ENCODE measurements around the gene MEG3. TPM values are rescaled to one million over a fixed set of nuclear protein-coding genes. Genes with fewer than 3 reads are reported as not detected.

MEG3 gene
- total RNA-seq, 4 donors from 2014 or later, result 5.0 to 28.9 (median 10.2) TPM

DNA sequence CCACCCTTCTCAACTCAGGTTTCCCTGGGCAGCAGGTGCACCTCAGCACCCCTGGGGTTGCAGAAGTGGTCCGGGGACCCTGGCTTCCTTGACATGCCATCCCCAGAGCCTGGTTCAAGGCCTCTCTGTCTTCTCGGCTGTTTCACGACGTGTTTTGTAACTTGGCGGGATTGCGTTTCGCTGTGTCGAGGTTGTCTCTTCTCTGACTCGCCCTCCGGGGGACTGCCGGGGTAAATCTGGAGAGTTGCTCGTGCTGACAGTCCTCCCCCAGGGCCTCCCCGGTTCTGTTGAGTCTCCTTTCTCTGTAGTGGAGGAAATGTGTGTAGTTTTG is 25.6 kb downstream of the MEG3 start:
- no peak for DNase-seq (ENCODE audit: low spot score in 2 of 2)
- peaks cover 5% of the 10 kb centered on the region for H3K4me1 ChIP-seq
- 83% methylated on average over 13 of the region's 13 CpGs for WGBS
- TF ChIP-seq POLR2AphosphoS5 (IDR thresholded peaks at IDR 0.05) (no peak), POLR2A (IDR thresholded peaks at IDR 0.05) (no peak), EP300 (IDR thresholded peaks at IDR 0.05) (no peak)
- TF ChIP-seq, protein P1, sequence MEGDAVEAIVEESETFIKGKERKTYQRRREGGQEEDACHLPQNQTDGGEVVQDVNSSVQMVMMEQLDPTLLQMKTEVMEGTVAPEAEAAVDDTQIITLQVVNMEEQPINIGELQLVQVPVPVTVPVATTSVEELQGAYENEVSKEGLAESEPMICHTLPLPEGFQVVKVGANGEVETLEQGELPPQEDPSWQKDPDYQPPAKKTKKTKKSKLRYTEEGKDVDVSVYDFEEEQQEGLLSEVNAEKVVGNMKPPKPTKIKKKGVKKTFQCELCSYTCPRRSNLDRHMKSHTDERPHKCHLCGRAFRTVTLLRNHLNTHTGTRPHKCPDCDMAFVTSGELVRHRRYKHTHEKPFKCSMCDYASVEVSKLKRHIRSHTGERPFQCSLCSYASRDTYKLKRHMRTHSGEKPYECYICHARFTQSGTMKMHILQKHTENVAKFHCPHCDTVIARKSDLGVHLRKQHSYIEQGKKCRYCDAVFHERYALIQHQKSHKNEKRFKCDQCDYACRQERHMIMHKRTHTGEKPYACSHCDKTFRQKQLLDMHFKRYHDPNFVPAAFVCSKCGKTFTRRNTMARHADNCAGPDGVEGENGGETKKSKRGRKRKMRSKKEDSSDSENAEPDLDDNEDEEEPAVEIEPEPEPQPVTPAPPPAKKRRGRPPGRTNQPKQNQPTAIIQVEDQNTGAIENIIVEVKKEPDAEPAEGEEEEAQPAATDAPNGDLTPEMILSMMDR (IDR thresholded peaks at IDR 0.05), result no peak
- H3K36me3 ChIP-seq, result no peaks in the 10 kb centered on the region
- H3K4me3 ChIP-seq, result no peak overlapping the region
- no peaks in the 10 kb centered on the region for H3K27me3 ChIP-seq
- no peaks in the 10 kb centered on the region for H3K9me3 ChIP-seq
- H3K27ac ChIP-seq, result no peak overlapping the region

DNA sequence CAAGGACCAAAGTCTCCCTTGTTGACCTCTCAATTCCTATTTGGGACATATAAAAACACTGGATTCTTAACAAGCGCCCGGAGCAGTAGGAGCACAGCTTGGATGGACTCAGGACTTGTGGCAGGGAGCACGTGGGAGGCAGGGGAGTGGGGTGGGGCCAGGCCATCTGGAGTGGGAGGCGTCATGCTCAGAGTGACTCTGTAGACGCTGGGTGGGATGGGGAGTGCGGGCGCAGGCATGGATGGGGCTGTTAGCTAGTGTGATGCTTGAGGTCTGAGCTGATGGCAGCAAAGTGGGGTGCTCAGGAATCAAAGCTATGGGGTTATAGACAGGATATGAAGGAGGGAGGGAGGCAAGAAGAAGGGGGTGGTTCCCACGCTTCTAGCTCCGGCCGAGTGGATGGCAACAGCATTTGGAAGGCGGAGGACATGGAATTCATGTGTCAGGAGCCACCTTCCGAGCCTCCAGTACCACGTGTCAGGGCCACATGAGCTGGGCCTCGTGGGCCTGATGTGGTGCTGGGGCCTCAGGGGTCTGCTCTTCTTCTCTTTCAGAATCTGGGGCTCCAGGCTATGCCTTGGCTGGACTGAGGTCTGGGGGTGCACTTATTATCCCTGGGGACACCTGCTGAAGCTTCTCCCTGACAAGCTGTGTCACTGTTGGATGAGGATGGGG is 26.2 kb downstream of the MEG3 start:
- no peaks in the 10 kb centered on the region for H3K36me3 ChIP-seq
- no peak overlapping the region for H3K4me3 ChIP-seq
- H3K9me3 ChIP-seq, result no peaks in the 10 kb centered on the region
- no peak overlapping the region for H3K27ac ChIP-seq
- TF ChIP-seq POLR2AphosphoS5 (IDR thresholded peaks at IDR 0.05) (no peak), POLR2A (IDR thresholded peaks at IDR 0.05) (no peak)
- DNase-seq (ENCODE audit: low spot score in 2 of 2), result no peak
- 77% methylated on average over 14 of the region's 14 CpGs for WGBS
- H3K27me3 ChIP-seq, result no peaks in the 10 kb centered on the region
- H3K4me1 ChIP-seq, result peaks cover 5% of the 10 kb centered on the region

DNA sequence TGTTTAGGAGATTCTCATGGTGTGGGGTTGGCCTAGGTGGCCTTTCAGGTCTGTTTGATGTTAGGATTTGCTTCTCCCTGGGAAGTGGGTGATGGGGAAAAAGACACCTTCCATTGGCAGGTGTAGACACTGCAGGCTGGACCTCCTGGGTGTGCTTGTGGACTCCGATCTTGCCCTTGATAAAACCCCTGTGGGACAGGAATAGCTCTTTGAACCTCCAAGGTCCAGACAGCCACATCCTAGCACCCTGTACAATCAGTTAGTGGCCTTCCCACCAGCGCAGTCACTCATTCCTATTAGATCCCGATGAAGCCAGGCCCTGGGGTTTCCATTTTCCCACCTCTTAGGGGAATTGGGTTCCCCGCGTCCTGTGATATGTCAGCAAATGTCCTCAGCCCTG is 28.5 kb downstream of the MEG3 start:
- Histone ChIP-seq H3K4me3 (no peak overlapping the region), H3K4me1 (peaks cover 5% of the 10 kb centered on the region), H3K9me3 (no peaks in the 10 kb centered on the region), H3K36me3 (no peaks in the 10 kb centered on the region), H3K27ac (no peak overlapping the region), H3K27me3 (no peaks in the 10 kb centered on the region)
- DNase-seq (ENCODE audit: low spot score in 2 of 2), result no peak
- TF ChIP-seq, protein P1 (IDR thresholded peaks at IDR 0.05), result no peak
- TF ChIP-seq EP300 (IDR thresholded peaks at IDR 0.05) (no peak), POLR2A (IDR thresholded peaks at IDR 0.05) (no peak), POLR2AphosphoS5 (IDR thresholded peaks at IDR 0.05) (no peak)
- WGBS, result 92% methylated on average over 5 of the region's 5 CpGs

DNA sequence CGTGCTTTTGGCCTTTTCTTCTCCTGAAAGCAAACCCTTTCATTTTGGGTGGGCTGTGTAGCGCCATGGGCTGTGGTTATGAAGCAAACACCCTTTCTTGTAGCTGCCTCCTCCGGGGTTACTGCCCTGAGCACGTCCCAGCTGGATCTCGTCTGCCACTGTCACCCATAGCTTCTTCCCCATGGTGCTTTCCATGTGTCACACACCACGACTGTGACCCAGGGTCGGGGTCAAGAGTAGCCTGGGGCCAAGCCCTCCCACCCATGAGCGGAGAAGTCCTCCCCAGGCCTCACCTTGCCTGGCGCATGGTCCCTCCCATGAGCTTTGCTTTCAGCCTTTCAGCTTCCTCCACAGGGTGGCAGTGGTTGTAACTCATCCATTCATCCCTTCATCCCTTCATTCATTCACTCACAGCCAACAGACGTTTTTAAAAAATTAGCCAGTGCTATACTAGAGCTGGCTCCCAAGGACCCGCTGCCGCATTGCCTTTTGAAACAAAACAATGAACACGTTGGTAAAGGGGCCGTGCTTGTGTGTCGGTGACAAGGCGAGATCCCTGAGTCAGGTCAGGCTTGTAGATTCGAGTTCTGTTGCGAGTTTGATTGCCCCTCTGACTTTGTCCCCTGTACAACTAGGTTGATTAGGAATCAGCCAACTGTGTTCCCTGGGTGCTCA is 29.5 kb downstream of the MEG3 start:
- 78% methylated on average over 18 of the region's 18 CpGs for WGBS
- Histone ChIP-seq H3K36me3 (no peaks in the 10 kb centered on the region), H3K4me3 (no peak overlapping the region)

DNA sequence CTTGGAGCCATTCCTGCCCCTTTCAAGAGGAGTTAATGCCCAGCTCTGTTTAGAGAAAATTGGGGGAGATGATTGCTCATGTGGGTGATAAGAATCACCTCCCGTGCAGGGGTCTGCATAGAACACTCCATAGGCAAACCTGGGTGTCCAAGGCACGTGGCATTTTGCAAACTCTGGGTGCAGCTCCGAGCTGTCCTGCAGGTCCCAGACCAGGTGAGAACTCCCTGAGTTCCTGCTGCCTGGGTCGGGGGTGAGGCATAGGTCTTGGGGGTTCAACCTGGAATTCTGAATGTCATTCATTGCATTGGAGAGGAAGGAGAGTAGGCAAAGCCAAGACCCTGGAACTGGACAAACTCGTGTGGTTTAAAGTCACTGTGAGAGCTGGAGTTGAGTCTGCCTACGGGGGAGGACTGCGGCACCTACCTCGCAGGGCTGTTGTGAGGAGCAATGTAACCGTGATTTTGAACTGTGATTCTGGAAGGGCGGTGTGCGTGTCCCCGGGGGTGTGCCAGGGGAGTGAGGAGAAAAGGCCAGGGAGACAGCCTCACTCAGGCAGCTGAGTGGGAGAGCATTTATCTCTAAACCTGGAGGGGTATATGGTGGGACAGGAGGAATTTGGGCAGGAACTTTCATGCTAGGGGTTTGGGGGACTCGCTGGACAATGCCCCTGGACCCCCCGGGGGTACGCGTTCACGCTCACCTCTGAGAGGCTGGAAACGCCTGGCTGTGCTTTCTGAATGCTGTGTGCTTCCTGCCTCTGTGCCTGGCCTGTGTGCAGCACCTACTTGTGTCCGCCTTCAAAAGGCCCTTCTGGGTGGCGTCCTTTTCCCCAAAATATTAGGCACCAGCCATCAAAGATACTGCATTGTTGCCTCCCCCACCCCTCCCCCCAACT is 30.4 kb downstream of the MEG3 start:
- H3K9me3 ChIP-seq, result no peaks in the 10 kb centered on the region
- peaks cover 8% of the 10 kb centered on the region for H3K27me3 ChIP-seq
- TF ChIP-seq POLR2AphosphoS5 (IDR thresholded peaks at IDR 0.05) (no peak), EP300 (IDR thresholded peaks at IDR 0.05) (no peak), POLR2A (IDR thresholded peaks at IDR 0.05) (no peak)
- TF ChIP-seq, protein P1 (IDR thresholded peaks at IDR 0.05), result no peak
- no peak for DNase-seq (ENCODE audit: low spot score in 2 of 2)
- no peaks in the 10 kb centered on the region for H3K36me3 ChIP-seq
- no peak overlapping the region for H3K4me3 ChIP-seq
- H3K27ac ChIP-seq, result no peak overlapping the region
- peaks cover 4% of the 10 kb centered on the region for H3K4me1 ChIP-seq
- WGBS, result 85% methylated on average over 19 of the region's 20 CpGs

More for the DNA sequence above, 29.5 kb downstream of the MEG3 start:
- TF ChIP-seq, protein P1 (IDR thresholded peaks at IDR 0.05), result no peak
- TF ChIP-seq EP300 (IDR thresholded peaks at IDR 0.05) (no peak), POLR2AphosphoS5 (IDR thresholded peaks at IDR 0.05) (no peak), POLR2A (IDR thresholded peaks at IDR 0.05) (no peak)
- Histone ChIP-seq H3K9me3 (no peaks in the 10 kb centered on the region), H3K27me3 (peaks cover 5% of the 10 kb centered on the region), H3K4me1 (peaks cover 5% of the 10 kb centered on the region), H3K27ac (no peak overlapping the region)
- no peak for DNase-seq (ENCODE audit: low spot score in 2 of 2)

All from suprapubic skin (tissue), 4 donors.